Keratinocyte (primary cell): ENCODE data around the gene ERG.

Source experiments
- EZH2 ChIP-seq: IDR thresholded peaks from one replicate; pipeline ENCODE4 v1.6.1; 2012; ENCODE audit warnings: inconsistent platforms, mild to moderate bottlenecking, low read length, moderate library complexity
- TF ChIP-seq, protein P1 (sequence below), 3 experiments: IDR thresholded peaks in 1 of 3; conservative IDR thresholded peaks in 1 of 3; optimal IDR thresholded peaks in 1 of 3; 2 replicates in 2 of 3; 3 replicates in 1 of 3; pipeline versions ENCODE3 to v1.5.1; 2011; ENCODE audit warnings: low read length in 3 of 3, mild to moderate bottlenecking in 3 of 3, moderate library complexity in 2 of 3, control low read depth in 1 of 3, inconsistent platforms in 1 of 3; ENCODE audit not compliant: insufficient read depth in 2 of 3; ENCODE audit errors: extremely low read depth in 1 of 3

DNA sequence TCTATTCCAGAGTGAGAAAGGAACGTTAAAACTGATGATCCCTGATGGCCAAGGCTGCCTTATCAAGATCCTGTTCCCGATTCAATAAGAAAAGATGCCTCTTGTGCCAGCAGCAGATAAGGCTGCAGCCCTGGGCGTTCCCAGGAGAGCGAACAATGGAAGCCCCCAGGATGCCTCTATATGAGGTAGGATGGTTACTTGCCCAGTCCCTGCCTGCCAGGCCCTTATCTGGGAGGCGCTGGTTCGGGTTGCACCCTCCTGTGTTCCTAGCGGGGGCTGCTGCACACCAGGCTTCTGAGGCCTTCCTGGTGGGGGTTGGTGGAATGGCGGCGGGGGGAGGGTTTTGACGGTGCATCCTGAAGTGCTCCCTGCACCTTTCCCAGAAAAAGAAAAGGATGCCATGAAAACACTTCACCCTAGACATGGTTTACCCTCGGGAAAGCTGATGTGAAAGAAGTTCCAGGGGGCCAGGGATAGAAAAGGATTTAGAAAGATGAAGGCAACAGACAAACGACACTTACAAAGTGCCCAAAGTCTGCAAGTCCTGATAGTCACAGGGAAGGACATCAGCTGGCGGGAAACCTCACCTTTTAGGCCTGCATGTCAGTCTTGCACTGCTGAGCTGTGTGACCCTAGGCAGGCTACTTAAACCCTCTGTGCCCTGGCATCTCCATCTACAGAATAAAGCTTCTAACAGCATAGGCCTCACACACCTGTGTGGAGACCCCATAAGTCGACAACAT, 141.2 kb downstream of the ERG start:
- TF ChIP-seq, protein P1, sequence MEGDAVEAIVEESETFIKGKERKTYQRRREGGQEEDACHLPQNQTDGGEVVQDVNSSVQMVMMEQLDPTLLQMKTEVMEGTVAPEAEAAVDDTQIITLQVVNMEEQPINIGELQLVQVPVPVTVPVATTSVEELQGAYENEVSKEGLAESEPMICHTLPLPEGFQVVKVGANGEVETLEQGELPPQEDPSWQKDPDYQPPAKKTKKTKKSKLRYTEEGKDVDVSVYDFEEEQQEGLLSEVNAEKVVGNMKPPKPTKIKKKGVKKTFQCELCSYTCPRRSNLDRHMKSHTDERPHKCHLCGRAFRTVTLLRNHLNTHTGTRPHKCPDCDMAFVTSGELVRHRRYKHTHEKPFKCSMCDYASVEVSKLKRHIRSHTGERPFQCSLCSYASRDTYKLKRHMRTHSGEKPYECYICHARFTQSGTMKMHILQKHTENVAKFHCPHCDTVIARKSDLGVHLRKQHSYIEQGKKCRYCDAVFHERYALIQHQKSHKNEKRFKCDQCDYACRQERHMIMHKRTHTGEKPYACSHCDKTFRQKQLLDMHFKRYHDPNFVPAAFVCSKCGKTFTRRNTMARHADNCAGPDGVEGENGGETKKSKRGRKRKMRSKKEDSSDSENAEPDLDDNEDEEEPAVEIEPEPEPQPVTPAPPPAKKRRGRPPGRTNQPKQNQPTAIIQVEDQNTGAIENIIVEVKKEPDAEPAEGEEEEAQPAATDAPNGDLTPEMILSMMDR (optimal IDR thresholded peaks at IDR 0.05 in 1 of 3, IDR thresholded peaks at IDR 0.05 in 1 of 3, conservative IDR thresholded peaks at IDR 0.05 in 1 of 3; ENCODE audit: extremely low read depth in 1 of 3, insufficient read depth in 2 of 3, low read length in 3 of 3), result no peak
- TF ChIP-seq EZH2, result no peak
